Measurements from ENCODE around the gene COL4A6. TPM values are rescaled to one million over a fixed set of nuclear protein-coding genes. Genes with fewer than 3 reads are reported as not detected.

The COL4A6 gene
- total and polyA plus RNA-seq, 2 of the 4 experiments (the other 2 are of a cell fraction), result 0.36 to 0.74 TPM

DNA sequence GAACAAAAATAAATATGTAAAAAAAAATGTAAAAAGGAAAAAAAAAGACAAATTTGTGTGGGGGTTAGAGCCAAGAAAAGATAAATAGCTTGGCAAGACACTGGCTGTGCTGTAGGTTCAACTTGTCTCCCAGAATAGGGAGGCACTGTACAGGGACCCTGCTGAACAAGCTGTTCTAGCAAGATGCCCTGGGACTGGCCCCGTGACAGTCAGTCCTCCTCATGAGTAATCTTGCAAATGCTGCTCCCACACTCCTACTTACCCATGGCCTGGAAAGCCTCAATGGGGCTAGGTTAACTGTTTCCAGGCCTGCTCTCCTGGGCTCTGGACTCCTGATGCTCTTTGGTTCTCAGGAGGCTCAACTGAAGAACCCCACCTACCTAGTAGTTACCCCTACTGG is 239.8 kb downstream of the COL4A6 start:
- H2BK120ac ChIP-seq (ENCODE audit: low read depth, low read length), result no peak overlapping the region
- no peak overlapping the region for H3K27ac ChIP-seq (ENCODE audit: insufficient read depth, low read length)
- no peak overlapping the region for H3K18ac ChIP-seq (ENCODE audit: low read depth, low read length)
- no peak overlapping the region for H2AFZ ChIP-seq (replicated peaks; ENCODE audit: low read length, poor library complexity)
- DNase-seq (no peak), ATAC-seq (ENCODE audit: low read depth) (no peak)
- no peaks in the 10 kb centered on the region for H3K79me1 ChIP-seq (ENCODE audit: low read depth in 1 of 2, low read length in 2 of 2)
- intact Hi-C loops (cut with micrococcal nuclease), result loop anchor here (5.0 kb wide), 1 partner anchor 1279 kb away; no protein-coding TSS in a partner anchor
- no peak overlapping the region for H4K5ac ChIP-seq (ENCODE audit: low read depth, low read length)
- H3K36me3 ChIP-seq (ENCODE audit: control insufficient read depth, insufficient read depth, low read length), result no peaks in the 10 kb centered on the region
- no peak overlapping the region for H3K56ac ChIP-seq (ENCODE audit: extremely low read depth, insufficient read depth, low read length)
- no peak overlapping the region for H2BK20ac ChIP-seq (ENCODE audit: low read depth, low read length)
- ChIA-PET POLR2A (ENCODE audit: unreplicated experiment) (no interaction called here), CTCF (no interaction called here)
- H2AK5ac ChIP-seq (ENCODE audit: low read depth, low read length), result no peak overlapping the region
- dilution Hi-C loops (cut with HindIII; ENCODE audit: low sequenced_read_pairs, unreplicated experiment), result no loop called here
- no peak overlapping the region for H3K4me2 ChIP-seq (ENCODE audit: low read depth, low read length)
- H3K4me1 ChIP-seq (ENCODE audit: control insufficient read depth, insufficient read depth, low read length), result no peaks in the 10 kb centered on the region
- H3K23ac ChIP-seq (ENCODE audit: low read depth, low read length), result no peak overlapping the region
- no peak overlapping the region for H2BK5ac ChIP-seq (ENCODE audit: low read depth, low read length, poor library complexity, severe bottlenecking)
- no peak overlapping the region for H3K4ac ChIP-seq (ENCODE audit: low read depth, low read length)
- H3K27me3 ChIP-seq (ENCODE audit: control insufficient read depth, insufficient read depth, low read length), result peaks cover 14% of the 10 kb centered on the region
- 20% methylated on average over 1 of the region's 1 CpG; no CpG with 5 or more reads in 1 of the 2 experiments for WGBS, 2 experiments (ENCODE audit: extremely low coverage in 2 of 2, insufficient read length in 1 of 2)
- no peak overlapping the region for H4K8ac ChIP-seq (ENCODE audit: low read depth in 2 of 2, low read length in 2 of 2)
- in situ Hi-C loops (cut with MboI; ENCODE audit: low sequenced_read_pairs), result no loop called here
- H4K91ac ChIP-seq (ENCODE audit: insufficient read depth, low read depth, low read length), result no peak overlapping the region
- H2AK9ac ChIP-seq (replicated peaks; ENCODE audit: low read depth, low read length, poor library complexity), result no peak overlapping the region
- H3K9me3 ChIP-seq (ENCODE audit: control insufficient read depth, insufficient read depth, low read length), result no peaks in the 10 kb centered on the region
- BruUV-seq (replicated peaks), result no TSS peak
- H3K4me3 ChIP-seq (ENCODE audit: insufficient read depth, low read depth, low read length), result no peak overlapping the region
- TF ChIP-seq RAD21 (IDR thresholded peaks at IDR 0.05; ENCODE audit: low read length) (no peak), CHD1 (IDR thresholded peaks at IDR 0.05; ENCODE audit: low read depth, low read length) (no peak), FOS (IDR thresholded peaks at IDR 0.05; ENCODE audit: low read depth, low read length) (no peak), MAFK (IDR thresholded peaks at IDR 0.05; ENCODE audit: low read depth, low read length) (no peak), BHLHE40 (IDR thresholded peaks at IDR 0.05; ENCODE audit: low read depth, low read length) (no peak), RCOR1 (IDR thresholded peaks at IDR 0.05; ENCODE audit: insufficient replicate concordance, low read length) (no peak), MXI1 (IDR thresholded peaks at IDR 0.05; ENCODE audit: borderline replicate concordance, low read depth, low read length) (no peak), POLR2A (IDR thresholded peaks at IDR 0.05; ENCODE audit: low read depth, low read length) (no peak), CEBPB (IDR thresholded peaks at IDR 0.05; ENCODE audit: low read depth, low read length) (no peak), NFE2L2 (IDR thresholded peaks at IDR 0.05; ENCODE audit: low read depth, low read length) (no peak), SMC3 (IDR thresholded peaks at IDR 0.05; ENCODE audit: low read depth, low read length) (no peak), RFX5 (IDR thresholded peaks at IDR 0.05; ENCODE audit: low read depth, low read length) (no peak)
- TF ChIP-seq, protein P1, sequence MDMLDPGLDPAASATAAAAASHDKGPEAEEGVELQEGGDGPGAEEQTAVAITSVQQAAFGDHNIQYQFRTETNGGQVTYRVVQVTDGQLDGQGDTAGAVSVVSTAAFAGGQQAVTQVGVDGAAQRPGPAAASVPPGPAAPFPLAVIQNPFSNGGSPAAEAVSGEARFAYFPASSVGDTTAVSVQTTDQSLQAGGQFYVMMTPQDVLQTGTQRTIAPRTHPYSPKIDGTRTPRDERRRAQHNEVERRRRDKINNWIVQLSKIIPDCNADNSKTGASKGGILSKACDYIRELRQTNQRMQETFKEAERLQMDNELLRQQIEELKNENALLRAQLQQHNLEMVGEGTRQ (IDR thresholded peaks at IDR 0.05; ENCODE audit: low read depth, low read length), result no peak
- TF ChIP-seq, protein P2, sequence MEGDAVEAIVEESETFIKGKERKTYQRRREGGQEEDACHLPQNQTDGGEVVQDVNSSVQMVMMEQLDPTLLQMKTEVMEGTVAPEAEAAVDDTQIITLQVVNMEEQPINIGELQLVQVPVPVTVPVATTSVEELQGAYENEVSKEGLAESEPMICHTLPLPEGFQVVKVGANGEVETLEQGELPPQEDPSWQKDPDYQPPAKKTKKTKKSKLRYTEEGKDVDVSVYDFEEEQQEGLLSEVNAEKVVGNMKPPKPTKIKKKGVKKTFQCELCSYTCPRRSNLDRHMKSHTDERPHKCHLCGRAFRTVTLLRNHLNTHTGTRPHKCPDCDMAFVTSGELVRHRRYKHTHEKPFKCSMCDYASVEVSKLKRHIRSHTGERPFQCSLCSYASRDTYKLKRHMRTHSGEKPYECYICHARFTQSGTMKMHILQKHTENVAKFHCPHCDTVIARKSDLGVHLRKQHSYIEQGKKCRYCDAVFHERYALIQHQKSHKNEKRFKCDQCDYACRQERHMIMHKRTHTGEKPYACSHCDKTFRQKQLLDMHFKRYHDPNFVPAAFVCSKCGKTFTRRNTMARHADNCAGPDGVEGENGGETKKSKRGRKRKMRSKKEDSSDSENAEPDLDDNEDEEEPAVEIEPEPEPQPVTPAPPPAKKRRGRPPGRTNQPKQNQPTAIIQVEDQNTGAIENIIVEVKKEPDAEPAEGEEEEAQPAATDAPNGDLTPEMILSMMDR (conservative IDR thresholded peaks at IDR 0.05; ENCODE audit: low read depth, low read length), result no peak
- TF ChIP-seq, protein P3, sequence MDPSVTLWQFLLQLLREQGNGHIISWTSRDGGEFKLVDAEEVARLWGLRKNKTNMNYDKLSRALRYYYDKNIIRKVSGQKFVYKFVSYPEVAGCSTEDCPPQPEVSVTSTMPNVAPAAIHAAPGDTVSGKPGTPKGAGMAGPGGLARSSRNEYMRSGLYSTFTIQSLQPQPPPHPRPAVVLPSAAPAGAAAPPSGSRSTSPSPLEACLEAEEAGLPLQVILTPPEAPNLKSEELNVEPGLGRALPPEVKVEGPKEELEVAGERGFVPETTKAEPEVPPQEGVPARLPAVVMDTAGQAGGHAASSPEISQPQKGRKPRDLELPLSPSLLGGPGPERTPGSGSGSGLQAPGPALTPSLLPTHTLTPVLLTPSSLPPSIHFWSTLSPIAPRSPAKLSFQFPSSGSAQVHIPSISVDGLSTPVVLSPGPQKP (IDR thresholded peaks at IDR 0.05; ENCODE audit: borderline replicate concordance, low read depth, low read length), result no peak
- H3K9ac ChIP-seq (ENCODE audit: low read depth, low read length), result no peak overlapping the region
- no peak overlapping the region for H3K14ac ChIP-seq (replicated peaks; ENCODE audit: low read depth, low read length)
- no peaks in the 10 kb centered on the region for H4K20me1 ChIP-seq (ENCODE audit: insufficient read depth, low read length)
- no peaks in the 10 kb centered on the region for H3K9me1 ChIP-seq (ENCODE audit: insufficient read depth, low read length)
- no peak overlapping the region for H2BK15ac ChIP-seq (ENCODE audit: low read depth, low read length)
